K562 (cell line): ENCODE measurements around the gene CCDC187. TPM values are rescaled to one million over a fixed set of nuclear protein-coding genes. Genes with fewer than 3 reads are reported as not detected.

ENCODE experiments used
- ATAC-seq: fragments of 200-7000 bp; cut with Tn5 transposase; 3 replicates; pipeline ENCODE4 v1.9.1; 2020; ENCODE audit warnings: moderate library complexity
- BruUV-seq: library from RNA; stranded (reverse); fragments of 400-500 nt; replicated peaks from 2 replicates; lab custom pipeline; 2021; lab: Mats Ljungman, UMichigan
- CTCF ChIA-PET: fragments of 300-600 bp; formaldehyde crosslinking; extraction: SDS; loops from one replicate; lab custom pipeline; 2021; ENCODE audit warnings: low intra/inter-chr PET ratio; lab: Yijun Ruan, JAX
- POLR2A ChIA-PET: fragments of 300-600, 350-650 bp; sonication (Branson Sonifier 250); formaldehyde crosslinking; extraction: SDS; loops from one replicate; lab custom pipeline; 2021; ENCODE audit warnings: antibody characterized with exemption, inconsistent platforms; lab: Yijun Ruan, JAX
- DNase-seq, 4 experiments: peaks; one replicate each; pipeline versions ENCODE4 v3.0.0 to v3.0.0-alpha.2; 2011 to 2018; ENCODE audit warnings: low spot score in 3 of 4, mixed read lengths in 3 of 4; ENCODE audit errors: extremely low read depth in 1 of 4
- FAIRE-seq: peaks from 2 replicates; lab custom pipeline; 2011; peaks lifted over from hg19 to GRCh38; lab: Jason Lieb, UNC
- H2AFZ ChIP-seq: 2 replicates; pipeline ENCODE4 v1.6.0; 2011; ENCODE audit warnings: low read depth, low read length, control low read depth, inconsistent platforms
- H3K27ac ChIP-seq: fragments of 200-600 bp; 3 replicates; pipeline ENCODE4 v1.8.0; 2011; ENCODE audit warnings: low read depth, mild to moderate bottlenecking, control low read depth, inconsistent platforms, low read length, moderate library complexity, mixed read lengths; ENCODE audit errors: extremely low read depth
- H3K27me3 ChIP-seq, 2 experiments: fragments of 300-600 bp in 1 of 2; 2 replicates in 1 of 2; 3 replicates in 1 of 2; pipeline versions ENCODE4 v1.6.0 to v1.8.0; 2011; ENCODE audit warnings: inconsistent platforms in 2 of 2, low read length in 2 of 2, mild to moderate bottlenecking in 1 of 2, mixed read lengths in 1 of 2, moderate library complexity in 1 of 2; ENCODE audit not compliant: control insufficient read depth in 2 of 2, insufficient read depth in 2 of 2
- H3K36me3 ChIP-seq: fragments of 300-600 bp; 3 replicates; pipeline ENCODE4 v1.8.0; 2011; ENCODE audit warnings: mild to moderate bottlenecking, low read length, inconsistent platforms; ENCODE audit not compliant: control insufficient read depth, insufficient read depth
- H3K4me1 ChIP-seq, 2 experiments: fragments of 200-600 bp in 1 of 2; replicated peaks in 1 of 2; 2 replicates in 1 of 2; 3 replicates in 1 of 2; pipeline versions ENCODE4 v1.5.1 to v1.8.0; 2011; ENCODE audit warnings: inconsistent platforms in 2 of 2, low read length in 2 of 2, mild to moderate bottlenecking in 1 of 2, mixed read lengths in 1 of 2, moderate library complexity in 1 of 2; ENCODE audit not compliant: control insufficient read depth in 2 of 2, insufficient read depth in 2 of 2
- H3K4me2 ChIP-seq: 2 replicates; pipeline ENCODE4 v1.6.1; 2011; ENCODE audit warnings: low read length, control low read depth, inconsistent platforms, mixed read lengths; ENCODE audit not compliant: insufficient read depth
- H3K4me3 ChIP-seq: fragments of 200-600 bp; sonication (generic), shearing (Covaris generic); 2 replicates; pipeline ENCODE4 v1.5.1; 2016; ENCODE audit warnings: control low read depth, inconsistent platforms
- H3K79me2 ChIP-seq: fragments of 200-600 bp; 3 replicates; pipeline ENCODE4 v1.8.0; 2011; ENCODE audit warnings: low read length, inconsistent platforms; ENCODE audit not compliant: control insufficient read depth, insufficient read depth
- H3K9ac ChIP-seq, 2 experiments: 2 replicates each; pipeline versions ENCODE4 v1.6.0 to v1.6.1; 2011; ENCODE audit warnings: low read depth in 2 of 2, low read length in 2 of 2, control low read depth in 1 of 2, inconsistent platforms in 1 of 2, mild to moderate bottlenecking in 1 of 2, mixed read lengths in 1 of 2; ENCODE audit not compliant: insufficient read depth in 1 of 2
- H3K9me1 ChIP-seq: one replicate; pipeline ENCODE4 v1.6.0; 2011; ENCODE audit warnings: inconsistent platforms, mild to moderate bottlenecking, low read length, moderate library complexity; ENCODE audit not compliant: control insufficient read depth, insufficient read depth
- H3K9me3 ChIP-seq: replicated peaks from 2 replicates; pipeline ENCODE4 v1.5.1; 2011; ENCODE audit warnings: low read depth, low read length, inconsistent platforms; ENCODE audit not compliant: control insufficient read depth, insufficient read depth
- H4K20me1 ChIP-seq: replicated peaks from 2 replicates; pipeline ENCODE4 v1.6.1; 2011; ENCODE audit warnings: low read length, inconsistent platforms, mixed read lengths; ENCODE audit not compliant: control insufficient read depth, insufficient read depth
- CBFA2T3 ChIP-seq: fragments of 450-650 bp; IDR thresholded peaks from 2 replicates; pipeline ENCODE4 v1.6.1; 2017
- EGR1 ChIP-seq: fragments of 450-650 bp; conservative IDR thresholded peaks from 2 replicates; pipeline ENCODE4 v1.6.1; 2017; ENCODE audit warnings: mild to moderate bottlenecking
- FOXK1 ChIP-seq: sonication (generic); formaldehyde crosslinking; IDR thresholded peaks from 2 replicates; pipeline ENCODE4 v1.8.0; 2022; ENCODE audit warnings: missing genetic modification reagents, mild to moderate bottlenecking, borderline replicate concordance
- ILK ChIP-seq: fragments of 450-650 bp; IDR thresholded peaks from 2 replicates; pipeline ENCODE4 v1.6.1; 2016; ENCODE audit warnings: missing genetic modification characterization, low read depth, mild to moderate bottlenecking, missing compliant biosample characterization, moderate library complexity, borderline replicate concordance
- MYNN ChIP-seq, 2 experiments: sonication (generic); formaldehyde crosslinking in 1 of 2; IDR thresholded peaks; 2 replicates each; pipeline versions ENCODE4 v1.5.0 to v1.6.1; 2016 to 2020; ENCODE audit warnings: antibody characterized with exemption in 1 of 2, missing genetic modification reagents in 1 of 2
- TCF3 ChIP-seq: sonication (generic); formaldehyde crosslinking; IDR thresholded peaks from 2 replicates; pipeline ENCODE4 v1.4.0; 2020; ENCODE audit warnings: mild to moderate bottlenecking, missing genetic modification reagents
- WGBS: fragments of 100-300 bp; shearing (Covaris generic); methylation state at CpG from one replicate; pipeline ENCODE4 v1.1.6; 2016; ENCODE audit warnings: low coverage, mixed read lengths; ENCODE audit not compliant: insufficient coverage; ENCODE audit errors: missing lambda C conversion rate; 5-methylcytosine and 5-hydroxymethylcytosine counted together
- in situ Hi-C: fragments of 300-500 bp; cut with MboI; formaldehyde crosslinking; loops from 4 replicates; pipeline ENCODE4 v1.15.0; 2018; ENCODE audit warnings: inconsistent platforms, mixed read lengths
- intact Hi-C: fragments of 100-400 bp; cut with micrococcal nuclease; formaldehyde crosslinking; loops from 2 replicates; pipeline ENCODE4 v1.14.2; 2022
- polyA plus RNA-seq, 8 experiments: library from polyadenylated mRNA; depleted of rRNA in 4 of 8; stranded (reverse) in 5 of 8; unstranded in 3 of 8; fragments of >200 nt; fragmentation: Nextera tagmentation in 2 of 8; fragmentation: Illumina TruSeq in 1 of 8; extraction: Ambion mirVana in 2 of 8; extraction: Trizol in 1 of 8; gene quantifications; 2 replicates each; pipeline versions ENCODE4 v1.2.1 to v1.2.3, GENCODE V29; 2011 to 2014; ENCODE audit warnings: inconsistent platforms in 1 of 8, missing spikeins in 1 of 8
- total RNA-seq, 7 experiments: library from RNA; depleted of rRNA in 6 of 7; stranded (reverse); fragments of >200 nt in 6 of 7; fragmentation: Illumina TruSeq in 2 of 7; extraction: Trizol in 2 of 7; gene quantifications; 2 replicates each; pipeline versions ENCODE4 v1.2.1 to v1.2.3, GENCODE V29; 2011 to 2021; ENCODE audit warnings: low replicate concordance in 1 of 7
- TF ChIP-seq, protein P1 (sequence below), 2 experiments: IDR thresholded peaks; 2 replicates each; pipeline ENCODE4 v1.6.1; 2011; ENCODE audit warnings: borderline replicate concordance in 1 of 2, control low read depth in 1 of 2, low read depth in 1 of 2, low read length in 1 of 2, mild to moderate bottlenecking in 1 of 2, mixed read lengths in 1 of 2, moderate library complexity in 1 of 2; ENCODE audit not compliant: insufficient read depth in 1 of 2, insufficient read length in 1 of 2, poor library complexity in 1 of 2, severe bottlenecking in 1 of 2; ENCODE audit errors: extremely low read depth in 1 of 2

CCDC187 gene
- total and polyA plus RNA-seq, 9 of the 15 experiments (the other 6 are each of a cell fraction or from before 2014, with no cell fraction given) = not detected

GRCh38 chr9:136241542-136241941 is 62.4 kb downstream of the CCDC187 start:
- intact Hi-C loops = no loop called here
- H3K27ac ChIP-seq = no peak overlapping the region
- no peaks in the 10 kb centered on the region for H3K27me3 ChIP-seq
- FAIRE-seq (no peak), ATAC-seq (no peak)
- CTCF ChIA-PET = no interaction called here
- TF ChIP-seq, protein P1, sequence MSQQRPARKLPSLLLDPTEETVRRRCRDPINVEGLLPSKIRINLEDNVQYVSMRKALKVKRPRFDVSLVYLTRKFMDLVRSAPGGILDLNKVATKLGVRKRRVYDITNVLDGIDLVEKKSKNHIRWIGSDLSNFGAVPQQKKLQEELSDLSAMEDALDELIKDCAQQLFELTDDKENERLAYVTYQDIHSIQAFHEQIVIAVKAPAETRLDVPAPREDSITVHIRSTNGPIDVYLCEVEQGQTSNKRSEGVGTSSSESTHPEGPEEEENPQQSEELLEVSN (IDR thresholded peaks at IDR 0.05; ENCODE audit: borderline replicate concordance in 1 of 2, extremely low read depth in 1 of 2, insufficient read depth in 1 of 2, insufficient read length in 1 of 2, low read depth in 1 of 2, low read length in 1 of 2, poor library complexity in 1 of 2, severe bottlenecking in 1 of 2) = peak in 1 of 2 experiments; percentile 27
- TF ChIP-seq CBFA2T3 = peak; percentile 16; the same call in 1 of the 2 replicates
- peak; percentile 28; the same call in 1 of the 2 replicates for TF ChIP-seq TCF3 (CRISPR knock-in tag)
- no peak for TF ChIP-seq MYNN (IDR thresholded peaks at IDR 0.05)
- no peak for TF ChIP-seq MYNN (CRISPR knock-in tag; IDR thresholded peaks at IDR 0.05)
- peak; percentile 13; the same call in 1 of the 2 replicates for TF ChIP-seq EGR1
- TF ChIP-seq FOXK1 = no peak
- no peak for TF ChIP-seq ILK
- TF ChIP-seq, all 486 proteins: peak for 4
- Histone ChIP-seq H3K79me2 (peaks cover 83% of the 10 kb centered on the region), H3K36me3 (peaks cover 45% of the 10 kb centered on the region), H3K9me3 (no peaks in the 10 kb centered on the region), H3K4me1 (peaks cover 51 to 66% of the 10 kb centered on the region in 2 experiments), H2AFZ (no peak overlapping the region), H3K9me1 (peaks cover 10% of the 10 kb centered on the region), H3K4me2 (no peak overlapping the region), H3K4me3 (no peak overlapping the region), H4K20me1 (peaks cover 50% of the 10 kb centered on the region), H3K9ac (no peak overlapping the region; a peak in 1 of 4 replicates)
- WGBS = 78% methylated on average over 13 of the region's 13 CpGs
- POLR2A ChIA-PET = interaction anchor here (0.6 to 0.7 kb wide), 2 partner anchors 40 to 795 kb away, joined by 5 read pairs; no protein-coding TSS in a partner anchor
- no TSS peak for BruUV-seq
- DNase-seq = peak in 3 of 4 experiments; percentile 26 to 53 (median 49)
- in situ Hi-C loops = no loop called here
